ENCODE results near the gene LMTK3. TPM values are rescaled to one million over a fixed set of nuclear protein-coding genes. Genes with fewer than 3 reads are reported as not detected.
"Not testable (repeated sequence)": the region's sequence is repeated elsewhere in the genome, so short reads cannot be mapped to it uniquely, and the experiment has no call there.

LMTK3 gene
- total RNA-seq, 2 donors from 2014 or later = 0.40 to 1.3 TPM

- Mint-ChIP-seq H3K4me3 (peak overlapping the region; percentile 47), H3K9me3 (no peaks in the 10 kb centered on the region), H3K36me3 (no peaks in the 10 kb centered on the region), H3K27me3 (peaks cover 11 to 20% of the 10 kb centered on the region in 2 donors), H3K27ac (peak overlapping the region in 1 of 2 donors; percentile 72), H3K4me1 (ENCODE audit: low read depth in 2 of 2) (peaks cover 27 to 39% of the 10 kb centered on the region in 2 donors)
- DNase-seq (ENCODE audit: low spot score) (no peak), ATAC-seq (no peak)
These were observed 16.2 kb downstream of the LMTK3 start for GRCh38 chr19:48495396-48495795.

GRCh38 chr19:48493718-48494401, 17.8 kb downstream of the LMTK3 start:
- H3K4me1 Mint-ChIP-seq (ENCODE audit: low read depth in 2 of 2) = peaks cover 27 to 38% of the 10 kb centered on the region in 2 donors
- H3K4me3 Mint-ChIP-seq = peak overlapping the region; percentile 79
- peak; percentile 1 to 3 for ATAC-seq
- peaks cover 5 to 18% of the 10 kb centered on the region in 2 donors for H3K27me3 Mint-ChIP-seq
- no peak for DNase-seq (ENCODE audit: low spot score)
- H3K9me3 Mint-ChIP-seq = no peaks in the 10 kb centered on the region
- H3K36me3 Mint-ChIP-seq = no peaks in the 10 kb centered on the region
- H3K27ac Mint-ChIP-seq = peak overlapping the region in 1 of 2 donors; percentile 72

GRCh38 chr19:48492925-48493717, 18.5 kb downstream of the LMTK3 start:
- Mint-ChIP-seq H3K27me3 (peaks cover 5 to 17% of the 10 kb centered on the region in 2 donors), H3K4me3 (peak overlapping the region; percentile 67), H3K9me3 (no peaks in the 10 kb centered on the region), H3K36me3 (no peaks in the 10 kb centered on the region), H3K27ac (peak overlapping the region; percentile 6 to 36), H3K4me1 (ENCODE audit: low read depth in 2 of 2) (peaks cover 27 to 36% of the 10 kb centered on the region in 2 donors)
- DNase-seq (ENCODE audit: low spot score) = peak; percentile 85
- peak; percentile 89 to 92 for ATAC-seq

GRCh38 chr19:48491793-48492123, 19.9 kb downstream of the LMTK3 start:
- H3K27ac Mint-ChIP-seq = no peak overlapping the region
- ATAC-seq (no peak), DNase-seq (ENCODE audit: low spot score) (no peak)
- H3K4me1 Mint-ChIP-seq (ENCODE audit: low read depth in 2 of 2) = peaks cover 27 to 30% of the 10 kb centered on the region in 2 donors
- H3K27me3 Mint-ChIP-seq = peaks cover 5 to 14% of the 10 kb centered on the region in 2 donors
- no peaks in the 10 kb centered on the region for H3K36me3 Mint-ChIP-seq
- H3K9me3 Mint-ChIP-seq = no peaks in the 10 kb centered on the region
- peak overlapping the region; percentile 67 for H3K4me3 Mint-ChIP-seq

- no peak for ATAC-seq
These were observed 20.4 kb downstream of the LMTK3 start for GRCh38 chr19:48490981-48491792.

GRCh38 chr19:48489608-48490216, 21.9 kb downstream of the LMTK3 start:
- Mint-ChIP-seq H3K27ac (no peak overlapping the region), H3K27me3 (peaks cover 5 to 6% of the 10 kb centered on the region in 2 donors), H3K4me1 (ENCODE audit: low read depth in 2 of 2) (peaks cover 22 to 26% of the 10 kb centered on the region in 2 donors), H3K36me3 (no peaks in the 10 kb centered on the region), H3K9me3 (no peaks in the 10 kb centered on the region), H3K4me3 (no peak overlapping the region)
- DNase-seq (ENCODE audit: low spot score) (no peak), ATAC-seq (peak in 1 of 2 donors; percentile 34)

More at GRCh38 chr19:48490981-48491792, 20.4 kb downstream of the LMTK3 start:
- H3K4me3 Mint-ChIP-seq = peak overlapping the region; percentile 62
- H3K27me3 Mint-ChIP-seq = peaks cover 5 to 14% of the 10 kb centered on the region in 2 donors
- H3K27ac Mint-ChIP-seq = peak overlapping the region in 1 of 2 donors; percentile 50
- H3K4me1 Mint-ChIP-seq (ENCODE audit: low read depth in 2 of 2) = peaks cover 27 to 30% of the 10 kb centered on the region in 2 donors
- H3K36me3 Mint-ChIP-seq = no peaks in the 10 kb centered on the region
- no peaks in the 10 kb centered on the region for H3K9me3 Mint-ChIP-seq
- DNase-seq (ENCODE audit: low spot score) = no peak

- H3K9me3 Mint-ChIP-seq; ATAC-seq; DNase-seq (ENCODE audit: low spot score); H3K4me3 Mint-ChIP-seq; H3K27ac Mint-ChIP-seq; H3K27me3 Mint-ChIP-seq; H3K36me3 Mint-ChIP-seq: not testable (repeated sequence)
- H3K4me1 Mint-ChIP-seq (ENCODE audit: low read depth in 2 of 2) = peaks cover 22 to 23% of the 10 kb centered on the region in 2 donors
These were observed 23.2 kb downstream of the LMTK3 start for GRCh38 chr19:48488478-48488877.

- peaks cover 5% of the 10 kb centered on the region in 2 donors for H3K27me3 Mint-ChIP-seq
- H3K27ac Mint-ChIP-seq = no peak overlapping the region
- no peaks in the 10 kb centered on the region for H3K9me3 Mint-ChIP-seq
- peaks cover 21 to 23% of the 10 kb centered on the region in 2 donors for H3K4me1 Mint-ChIP-seq (ENCODE audit: low read depth in 2 of 2)
- ATAC-seq = no peak
- no peaks in the 10 kb centered on the region for H3K36me3 Mint-ChIP-seq
- H3K4me3 Mint-ChIP-seq = no peak overlapping the region
- no peak for DNase-seq (ENCODE audit: low spot score)
These were observed 23.7 kb downstream of the LMTK3 start for GRCh38 chr19:48487948-48488347.

- no peaks in the 10 kb centered on the region for H3K9me3 Mint-ChIP-seq
- H3K4me3 Mint-ChIP-seq = no peak overlapping the region
- H3K4me1 Mint-ChIP-seq (ENCODE audit: low read depth in 2 of 2) = peaks cover 17 to 19% of the 10 kb centered on the region in 2 donors
- no peak for ATAC-seq
- no peak for DNase-seq (ENCODE audit: low spot score)
- peaks cover 5% of the 10 kb centered on the region in 2 donors for H3K27me3 Mint-ChIP-seq
- H3K36me3 Mint-ChIP-seq = no peaks in the 10 kb centered on the region
- no peak overlapping the region for H3K27ac Mint-ChIP-seq
These were observed 24.1 kb downstream of the LMTK3 start for GRCh38 chr19:48487544-48487943.

GRCh38 chr19:48486706-48487105, 24.9 kb downstream of the LMTK3 start:
- not testable (repeated sequence) for H3K9me3 Mint-ChIP-seq; ATAC-seq; H3K36me3 Mint-ChIP-seq; H3K27me3 Mint-ChIP-seq; H3K27ac Mint-ChIP-seq; H3K4me3 Mint-ChIP-seq; DNase-seq (ENCODE audit: low spot score)
- peaks cover 8 to 13% of the 10 kb centered on the region in 2 donors for H3K4me1 Mint-ChIP-seq (ENCODE audit: low read depth in 2 of 2)

- Mint-ChIP-seq H3K4me3 (no peak overlapping the region), H3K27me3 (no peaks in the 10 kb centered on the region), H3K4me1 (ENCODE audit: low read depth in 2 of 2) (peaks cover 10 to 17% of the 10 kb centered on the region in 2 donors), H3K36me3 (no peaks in the 10 kb centered on the region), H3K27ac (no peak overlapping the region), H3K9me3 (no peaks in the 10 kb centered on the region)
- ATAC-seq = no peak
- no peak for DNase-seq (ENCODE audit: low spot score)
These were observed 26.6 kb downstream of the LMTK3 start for GRCh38 chr19:48484931-48485612.

GRCh38 chr19:48484247-48484893, 27.3 kb downstream of the LMTK3 start:
- no peak for DNase-seq (ENCODE audit: low spot score)
- ATAC-seq = no peak
- no peaks in the 10 kb centered on the region for H3K9me3 Mint-ChIP-seq
- no peaks in the 10 kb centered on the region for H3K36me3 Mint-ChIP-seq
- H3K4me1 Mint-ChIP-seq (ENCODE audit: low read depth in 2 of 2) = peaks cover 10 to 19% of the 10 kb centered on the region in 2 donors
- no peak overlapping the region for H3K4me3 Mint-ChIP-seq
- no peaks in the 10 kb centered on the region for H3K27me3 Mint-ChIP-seq
- H3K27ac Mint-ChIP-seq = peak overlapping the region in 1 of 2 donors; percentile 6

Data from natural killer cell treated with Interleukin-12 subunit alpha and Interleukin-12 subunit beta and Interleukin-15 and Interleukin-18, amount 100 ng/mL, for 72 hours (primary cell).